Hepatocyte (in vitro differentiated cells): ENCODE data around the gene KPNA2. TPM values are rescaled to one million over a fixed set of nuclear protein-coding genes. Genes with fewer than 3 reads are reported as not detected.

Experiments
- DNase-seq: peaks from one replicate; pipeline ENCODE4 v3.0.0-alpha.2; 2016; ENCODE audit warnings: low spot score
- H2AFZ ChIP-seq: fragments of 200-600 bp; sonication (generic); 2 replicates; pipeline ENCODE4 v1.6.0; 2016; ENCODE audit warnings: antibody characterized with exemption, mild to moderate bottlenecking
- H3K27ac ChIP-seq: fragments of 200-600 bp; sonication (generic); 2 replicates; pipeline ENCODE4 v1.5.1; 2016; ENCODE audit warnings: mild to moderate bottlenecking
- H3K27me3 ChIP-seq: fragments of 200-600 bp; sonication (generic); 2 replicates; pipeline ENCODE4 v1.6.1; 2016
- H3K36me3 ChIP-seq: fragments of 200-600 bp; sonication (generic); replicated peaks from 2 replicates; pipeline ENCODE4 v1.5.1; 2016; ENCODE audit warnings: low read depth; ENCODE audit not compliant: insufficient read depth
- H3K4me1 ChIP-seq: fragments of 200-600 bp; sonication (generic); 2 replicates; pipeline ENCODE4 v1.5.1; 2016; ENCODE audit warnings: mild to moderate bottlenecking, moderate library complexity; ENCODE audit not compliant: insufficient read depth
- H3K4me2 ChIP-seq: fragments of 200-600 bp; sonication (generic); 2 replicates; pipeline ENCODE4 v1.6.0; 2016
- H3K4me3 ChIP-seq: fragments of 200-600 bp; sonication (generic); 2 replicates; pipeline ENCODE4 v1.5.1; 2016; ENCODE audit warnings: mild to moderate bottlenecking
- H3K79me2 ChIP-seq: fragments of 200-600 bp; sonication (generic); 2 replicates; pipeline ENCODE4 v1.6.0; 2017; ENCODE audit warnings: mild to moderate bottlenecking
- H3K9me2 ChIP-seq: fragments of 200-600 bp; sonication (generic); replicated peaks from 2 replicates; pipeline ENCODE4 v1.6.0; 2017; ENCODE audit warnings: mild to moderate bottlenecking; ENCODE audit not compliant: insufficient read depth
- H3K9me3 ChIP-seq: fragments of 200-600 bp; sonication (generic); 2 replicates; pipeline ENCODE4 v1.5.1; 2016; ENCODE audit warnings: low read depth, mild to moderate bottlenecking
- H4K20me1 ChIP-seq: fragments of 200-600 bp; sonication (generic); 2 replicates; pipeline ENCODE4 v1.6.0; 2016; ENCODE audit warnings: mild to moderate bottlenecking; ENCODE audit not compliant: insufficient read depth, poor library complexity, severe bottlenecking
- EZH2 ChIP-seq: fragments of 200-600 bp; sonication (generic); IDR thresholded peaks from 2 replicates; pipeline ENCODE4 v1.6.1; 2016; ENCODE audit warnings: antibody characterized with exemption, mild to moderate bottlenecking, borderline replicate concordance
- EZH2phosphoT487 ChIP-seq: fragments of 200-600 bp; sonication (generic); IDR thresholded peaks from one replicate; pipeline ENCODE4 v1.6.1; 2018; ENCODE audit warnings: antibody characterized with exemption, mild to moderate bottlenecking, low read depth, moderate library complexity; ENCODE audit not compliant: unreplicated experiment, severe bottlenecking
- WGBS: methylation state at CpG from one replicate; pipeline ENCODE4 v1.1.6; 2016; ENCODE audit warnings: low lambda C conversion rate; ENCODE audit errors: missing lambda C conversion rate; 5-methylcytosine and 5-hydroxymethylcytosine counted together
- polyA plus RNA-seq: library from polyadenylated mRNA; unstranded; fragments of >200 nt; fragmentation: Nextera tagmentation; extraction: Ambion mirVana; gene quantifications from 2 replicates; pipeline ENCODE4 v1.2.1, GENCODE V29; 2016
- total RNA-seq: library from RNA; depleted of rRNA; stranded (reverse); fragments of >200 nt; gene quantifications from 2 replicates; pipeline ENCODE4 v1.2.3, GENCODE V29; 2014
- TF ChIP-seq, protein P1 (sequence below): fragments of 200-600 bp; sonication (generic); IDR thresholded peaks from 2 replicates; pipeline ENCODE4 v1.5.1; 2016; ENCODE audit warnings: antibody characterized with exemption, mild to moderate bottlenecking; ENCODE audit not compliant: poor library complexity

KPNA2 gene
- total and polyA plus RNA-seq, 2 experiments from 2014 or later = 62.6 to 99.5 TPM

DNA sequence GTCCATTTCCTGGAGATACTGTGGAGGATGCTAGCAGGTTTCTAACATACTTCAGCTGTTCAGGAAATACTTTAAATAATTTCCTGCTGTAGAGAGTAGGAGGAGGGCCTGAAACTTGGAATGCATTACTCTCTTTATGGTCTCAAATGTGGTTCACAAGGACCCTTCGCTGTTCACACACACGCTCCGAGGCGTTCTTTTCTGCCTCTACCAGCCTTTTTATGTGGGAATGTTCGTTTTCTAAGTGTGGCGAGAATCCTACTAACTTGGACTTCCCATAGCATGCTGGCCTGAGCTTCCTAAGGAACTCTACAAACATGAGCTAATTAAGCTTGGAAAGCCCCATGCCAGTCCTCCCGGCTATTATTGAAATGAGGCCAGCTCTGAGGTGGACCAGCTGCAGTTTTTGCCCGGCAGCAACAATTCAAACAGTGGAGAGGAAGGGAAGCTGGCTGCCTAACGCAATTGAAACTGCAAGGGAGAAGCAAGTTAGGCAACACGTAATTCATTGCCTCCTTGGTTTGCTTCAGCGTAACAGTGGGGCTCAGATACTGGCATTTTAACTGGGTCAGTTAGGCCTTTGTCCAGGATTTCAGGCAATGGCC is 18.9 kb downstream of the KPNA2 start:
- Histone ChIP-seq H3K36me3 (no peaks in the 10 kb centered on the region), H2AFZ (no peak overlapping the region), H3K9me2 (no peaks in the 10 kb centered on the region), H3K9me3 (no peaks in the 10 kb centered on the region), H3K4me1 (no peaks in the 10 kb centered on the region), H3K4me3 (no peak overlapping the region), H3K4me2 (peak overlapping the region; percentile 30), H3K27me3 (no peaks in the 10 kb centered on the region), H3K27ac (no peak overlapping the region), H4K20me1 (no peaks in the 10 kb centered on the region), H3K79me2 (no peaks in the 10 kb centered on the region)
- 71% methylated on average over 11 of the region's 11 CpGs for WGBS
- DNase-seq = no peak
- TF ChIP-seq EZH2 (no peak), EZH2phosphoT487 (no peak)
- TF ChIP-seq, protein P1, sequence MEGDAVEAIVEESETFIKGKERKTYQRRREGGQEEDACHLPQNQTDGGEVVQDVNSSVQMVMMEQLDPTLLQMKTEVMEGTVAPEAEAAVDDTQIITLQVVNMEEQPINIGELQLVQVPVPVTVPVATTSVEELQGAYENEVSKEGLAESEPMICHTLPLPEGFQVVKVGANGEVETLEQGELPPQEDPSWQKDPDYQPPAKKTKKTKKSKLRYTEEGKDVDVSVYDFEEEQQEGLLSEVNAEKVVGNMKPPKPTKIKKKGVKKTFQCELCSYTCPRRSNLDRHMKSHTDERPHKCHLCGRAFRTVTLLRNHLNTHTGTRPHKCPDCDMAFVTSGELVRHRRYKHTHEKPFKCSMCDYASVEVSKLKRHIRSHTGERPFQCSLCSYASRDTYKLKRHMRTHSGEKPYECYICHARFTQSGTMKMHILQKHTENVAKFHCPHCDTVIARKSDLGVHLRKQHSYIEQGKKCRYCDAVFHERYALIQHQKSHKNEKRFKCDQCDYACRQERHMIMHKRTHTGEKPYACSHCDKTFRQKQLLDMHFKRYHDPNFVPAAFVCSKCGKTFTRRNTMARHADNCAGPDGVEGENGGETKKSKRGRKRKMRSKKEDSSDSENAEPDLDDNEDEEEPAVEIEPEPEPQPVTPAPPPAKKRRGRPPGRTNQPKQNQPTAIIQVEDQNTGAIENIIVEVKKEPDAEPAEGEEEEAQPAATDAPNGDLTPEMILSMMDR = no peak

DNA sequence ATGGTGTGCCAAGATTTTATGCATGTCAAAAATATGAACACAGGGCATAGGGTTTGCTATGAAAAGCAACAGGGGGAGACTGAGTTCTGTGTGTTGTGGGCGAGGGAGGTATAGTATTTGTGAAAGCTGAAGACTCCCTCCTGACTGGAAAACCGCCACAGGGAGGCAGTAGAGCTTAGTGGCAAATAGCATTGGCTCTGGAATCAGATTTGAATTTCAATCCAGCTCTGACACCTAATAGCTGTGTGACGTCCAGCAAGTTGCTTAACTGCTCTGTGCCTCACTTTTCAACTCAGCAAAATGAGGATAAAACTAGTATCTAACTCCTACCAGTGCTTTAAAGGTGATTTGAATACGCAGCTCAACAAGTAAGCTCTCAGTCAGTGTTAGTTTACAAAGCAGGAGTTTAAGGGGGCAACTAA is 22.0 kb downstream of the KPNA2 start:
- H3K79me2 ChIP-seq = no peaks in the 10 kb centered on the region

DNA sequence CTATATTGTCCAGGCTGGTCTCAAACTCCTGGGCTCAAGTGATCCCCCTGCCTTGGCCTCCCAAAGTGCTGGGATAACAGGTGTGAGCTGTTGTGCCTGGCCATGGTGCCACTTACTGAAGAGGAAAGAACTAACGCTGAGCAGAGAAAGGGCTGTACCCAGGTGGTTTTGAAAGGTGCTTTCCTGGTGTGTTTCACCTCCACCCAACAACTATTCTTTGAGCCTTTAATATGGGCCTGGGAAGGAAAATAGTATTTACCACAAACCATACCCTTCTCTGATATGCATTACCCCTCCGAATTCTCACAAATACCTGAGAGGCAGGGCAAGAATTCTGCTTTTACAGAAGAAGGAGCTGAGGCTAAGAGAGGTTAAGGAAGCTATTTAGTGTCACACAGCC is 24.8 kb downstream of the KPNA2 start:
- WGBS = 85% methylated on average over 2 of the region's 2 CpGs
- H3K9me2 ChIP-seq = no peaks in the 10 kb centered on the region
- no peak overlapping the region for H3K4me3 ChIP-seq
- H3K36me3 ChIP-seq = no peaks in the 10 kb centered on the region
- H3K79me2 ChIP-seq = no peaks in the 10 kb centered on the region
- H3K4me2 ChIP-seq = no peak overlapping the region
- no peak for DNase-seq
- H3K27me3 ChIP-seq = no peaks in the 10 kb centered on the region
- H4K20me1 ChIP-seq = no peaks in the 10 kb centered on the region
- TF ChIP-seq EZH2phosphoT487 (no peak), EZH2 (no peak)
- TF ChIP-seq, protein P1 = no peak
- no peaks in the 10 kb centered on the region for H3K4me1 ChIP-seq
- no peak overlapping the region for H3K27ac ChIP-seq
- H2AFZ ChIP-seq = no peak overlapping the region
- no peaks in the 10 kb centered on the region for H3K9me3 ChIP-seq

More for the DNA sequence above, 22.0 kb downstream of the KPNA2 start:
- Histone ChIP-seq H3K9me2 (no peaks in the 10 kb centered on the region), H2AFZ (no peak overlapping the region), H3K4me3 (no peak overlapping the region), H3K9me3 (no peaks in the 10 kb centered on the region), H3K4me1 (no peaks in the 10 kb centered on the region), H3K27me3 (no peaks in the 10 kb centered on the region), H3K4me2 (no peak overlapping the region), H3K36me3 (no peaks in the 10 kb centered on the region), H4K20me1 (no peaks in the 10 kb centered on the region), H3K27ac (no peak overlapping the region)
- TF ChIP-seq EZH2 = no peak
- TF ChIP-seq, protein P1 = peak; percentile 30
- TF ChIP-seq EZH2phosphoT487 = no peak
- WGBS = 56% methylated on average over 4 of the region's 4 CpGs
- DNase-seq = no peak
